ENCODE results near the gene SORCS2.

The SORCS2 gene

GRCh38 chr4:7506119-7506518 lies 313.8 kb downstream of the SORCS2 start:
- no peak for DNase-seq (ENCODE audit: low spot score)
- ChIA-PET CTCF (no interaction called here), POLR2A (ENCODE audit: low non-redundant PET) (no interaction called here)
- no peak overlapping the region for H3K27ac ChIP-seq
- TF ChIP-seq CTCF (conservative IDR thresholded peaks at IDR 0.05; ENCODE audit: low read depth), result no peak

- CTCF ChIA-PET, result no interaction called here
- no peak for TF ChIP-seq CTCF (conservative IDR thresholded peaks at IDR 0.05; ENCODE audit: low read depth)
- no peak overlapping the region for H3K27ac ChIP-seq
- no peak for DNase-seq (ENCODE audit: low spot score)
- POLR2A ChIA-PET (ENCODE audit: low non-redundant PET), result no interaction called here
These were observed 314.2 kb downstream of the SORCS2 start for GRCh38 chr4:7506572-7506971.

- ChIA-PET CTCF (no interaction called here), POLR2A (ENCODE audit: low non-redundant PET) (no interaction called here)
- no peak overlapping the region for H3K27ac ChIP-seq
- TF ChIP-seq CTCF (conservative IDR thresholded peaks at IDR 0.05; ENCODE audit: low read depth), result no peak
- DNase-seq (ENCODE audit: low spot score), result no peak
These were observed 315.0 kb downstream of the SORCS2 start for GRCh38 chr4:7507381-7507780.

GRCh38 chr4:7510066-7510465 lies 317.7 kb downstream of the SORCS2 start:
- DNase-seq (ENCODE audit: low spot score), result no peak
- no peak for TF ChIP-seq CTCF (conservative IDR thresholded peaks at IDR 0.05; ENCODE audit: low read depth)
- ChIA-PET CTCF (no interaction called here), POLR2A (ENCODE audit: low non-redundant PET) (no interaction called here)
- no peak overlapping the region for H3K27ac ChIP-seq

GRCh38 chr4:7510538-7510937 lies 318.2 kb downstream of the SORCS2 start:
- ChIA-PET CTCF (no interaction called here), POLR2A (ENCODE audit: low non-redundant PET) (no interaction called here)
- H3K27ac ChIP-seq, result no peak overlapping the region
- no peak for DNase-seq (ENCODE audit: low spot score)
- no peak for TF ChIP-seq CTCF (conservative IDR thresholded peaks at IDR 0.05; ENCODE audit: low read depth)

- no peak for TF ChIP-seq CTCF (conservative IDR thresholded peaks at IDR 0.05; ENCODE audit: low read depth)
- peak overlapping the region; percentile 12 for H3K27ac ChIP-seq
- ChIA-PET POLR2A (ENCODE audit: low non-redundant PET) (no interaction called here), CTCF (no interaction called here)
- DNase-seq (ENCODE audit: low spot score), result no peak
These were observed 319.2 kb downstream of the SORCS2 start for GRCh38 chr4:7511525-7511924.

GRCh38 chr4:7512428-7512827 lies 320.1 kb downstream of the SORCS2 start:
- no peak for DNase-seq (ENCODE audit: low spot score)
- POLR2A ChIA-PET (ENCODE audit: low non-redundant PET), result no interaction called here
- peak overlapping the region; percentile 77; the same call in 1 of the 2 replicates for H3K27ac ChIP-seq
- TF ChIP-seq CTCF (conservative IDR thresholded peaks at IDR 0.05; ENCODE audit: low read depth), result no peak
- CTCF ChIA-PET, result no interaction called here

Measured in RWPE1 (cell line).